ENCODE data around the gene UTS2R.

DNA sequence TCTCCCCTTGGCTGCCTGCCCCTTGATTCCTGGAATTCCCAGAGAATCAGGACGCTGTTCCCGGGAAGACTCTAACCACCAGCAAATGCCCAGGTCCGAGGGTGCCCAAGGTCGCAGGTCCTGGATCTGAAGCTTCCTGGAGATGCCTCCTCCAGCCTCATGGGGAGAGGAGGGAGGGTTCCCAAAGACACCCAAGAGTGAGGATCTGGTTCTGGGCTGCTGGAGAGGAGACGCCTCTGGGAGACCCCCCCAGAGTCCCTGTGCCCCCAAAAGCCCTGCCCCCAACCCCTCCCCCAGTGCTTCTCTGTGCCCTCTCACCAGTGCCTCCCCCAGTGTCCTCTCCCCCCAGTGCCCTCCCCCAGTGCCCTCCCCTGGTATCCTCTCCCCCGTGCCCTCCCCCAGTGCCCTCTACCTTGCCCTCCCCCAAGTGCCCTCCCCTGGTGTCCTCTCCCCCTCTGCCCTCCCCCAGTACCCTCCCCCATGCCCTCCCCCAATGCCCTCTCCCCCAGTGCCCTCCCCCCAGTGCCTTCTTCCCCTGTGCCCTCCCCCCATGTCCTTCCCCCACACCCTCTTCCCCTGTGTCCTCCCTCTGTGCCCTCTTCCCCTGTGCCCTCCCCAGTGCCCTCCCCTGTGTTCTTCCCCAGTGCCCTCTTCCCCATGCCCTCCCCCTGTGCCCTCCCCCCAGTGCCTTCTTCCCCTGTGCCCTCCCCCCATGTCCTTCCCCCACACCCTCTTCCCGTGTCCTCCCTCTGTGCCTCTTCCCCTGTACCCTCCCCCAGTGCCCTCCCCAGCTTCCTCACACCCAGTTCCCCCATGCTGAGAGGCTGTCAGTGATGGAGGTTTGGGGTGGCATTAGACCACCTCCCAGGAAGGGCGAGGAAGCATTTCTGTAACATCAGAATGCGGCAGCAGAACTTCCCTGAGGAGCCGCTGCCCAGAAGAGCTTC is 31.7 kb upstream of the UTS2R start:
- TF ChIP-seq, protein P1, sequence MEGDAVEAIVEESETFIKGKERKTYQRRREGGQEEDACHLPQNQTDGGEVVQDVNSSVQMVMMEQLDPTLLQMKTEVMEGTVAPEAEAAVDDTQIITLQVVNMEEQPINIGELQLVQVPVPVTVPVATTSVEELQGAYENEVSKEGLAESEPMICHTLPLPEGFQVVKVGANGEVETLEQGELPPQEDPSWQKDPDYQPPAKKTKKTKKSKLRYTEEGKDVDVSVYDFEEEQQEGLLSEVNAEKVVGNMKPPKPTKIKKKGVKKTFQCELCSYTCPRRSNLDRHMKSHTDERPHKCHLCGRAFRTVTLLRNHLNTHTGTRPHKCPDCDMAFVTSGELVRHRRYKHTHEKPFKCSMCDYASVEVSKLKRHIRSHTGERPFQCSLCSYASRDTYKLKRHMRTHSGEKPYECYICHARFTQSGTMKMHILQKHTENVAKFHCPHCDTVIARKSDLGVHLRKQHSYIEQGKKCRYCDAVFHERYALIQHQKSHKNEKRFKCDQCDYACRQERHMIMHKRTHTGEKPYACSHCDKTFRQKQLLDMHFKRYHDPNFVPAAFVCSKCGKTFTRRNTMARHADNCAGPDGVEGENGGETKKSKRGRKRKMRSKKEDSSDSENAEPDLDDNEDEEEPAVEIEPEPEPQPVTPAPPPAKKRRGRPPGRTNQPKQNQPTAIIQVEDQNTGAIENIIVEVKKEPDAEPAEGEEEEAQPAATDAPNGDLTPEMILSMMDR (IDR thresholded peaks at IDR 0.05; ENCODE audit: low read depth, low read length) = no peak
- no peak for TF ChIP-seq EZH2phosphoT487 (IDR thresholded peaks at IDR 0.05; ENCODE audit: low read depth)
